SKM-1 treated with dmso at 0.1 percent for 144 hours (cell line): ENCODE measurements around the gene GRK1.
"Not testable (repeated sequence)": the region's sequence is repeated elsewhere in the genome, so short reads cannot be mapped to it uniquely, and the experiment has no call there.

Experiments used
- DNase-seq: peaks from one replicate; lab custom pipeline; 2025; ENCODE audit not compliant: unreplicated experiment; lab: John Stamatoyannopoulos, UW

The GRK1 gene

GRCh38 chr13:113666951-113667701 is at the start of gene GRK1:
GRK1 (plus strand) TSS chr13:113667219; CDS start chr13:113667387, 168 bp downstream.
- DNase-seq, result no peak

- no peak for DNase-seq
These were observed 49.1 kb upstream of the GRK1 start for GRCh38 chr13:113617961-113618360.

GRCh38 chr13:113618455-113618854 is 48.6 kb upstream of the GRK1 start:
- DNase-seq, result no peak

DNA sequence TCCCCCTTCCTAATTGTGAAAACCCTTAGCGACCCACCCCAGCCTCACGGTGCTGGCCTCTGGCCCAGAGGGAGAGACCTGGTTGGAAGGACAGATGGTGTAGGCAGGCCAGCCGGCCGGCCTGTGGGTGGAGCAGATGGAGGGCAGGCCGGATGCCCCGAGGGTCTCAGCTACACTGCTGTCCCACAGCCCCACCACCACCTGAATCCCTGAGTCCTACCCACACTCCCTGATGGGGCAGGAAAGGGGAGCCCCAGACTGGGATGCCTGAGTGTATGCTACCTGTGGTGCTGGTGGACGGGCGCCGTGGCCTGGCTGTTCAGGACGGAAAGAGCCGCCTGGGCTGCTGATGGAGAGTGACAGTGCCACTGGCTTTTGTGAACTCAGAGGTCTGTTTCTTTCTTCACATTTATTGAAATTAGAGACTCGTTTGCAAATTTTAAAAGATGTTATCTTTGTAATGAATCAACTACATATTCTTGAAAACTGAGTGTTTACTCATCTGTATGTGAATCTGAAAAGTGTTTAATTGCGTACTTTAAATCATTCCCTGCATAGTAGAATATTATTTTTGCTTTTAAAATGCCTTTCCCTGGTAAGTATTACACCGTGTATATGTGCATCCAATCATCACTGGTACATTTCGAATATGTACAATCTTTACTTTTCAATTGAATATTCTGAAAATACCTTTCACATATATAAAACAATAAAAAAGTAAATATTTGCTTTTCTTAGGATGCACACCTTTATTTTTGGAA is 46.8 kb upstream of the GRK1 start:
- no peak for DNase-seq

GRCh38 chr13:113621046-113621445 is 46.0 kb upstream of the GRK1 start:
- no peak for DNase-seq

DNA sequence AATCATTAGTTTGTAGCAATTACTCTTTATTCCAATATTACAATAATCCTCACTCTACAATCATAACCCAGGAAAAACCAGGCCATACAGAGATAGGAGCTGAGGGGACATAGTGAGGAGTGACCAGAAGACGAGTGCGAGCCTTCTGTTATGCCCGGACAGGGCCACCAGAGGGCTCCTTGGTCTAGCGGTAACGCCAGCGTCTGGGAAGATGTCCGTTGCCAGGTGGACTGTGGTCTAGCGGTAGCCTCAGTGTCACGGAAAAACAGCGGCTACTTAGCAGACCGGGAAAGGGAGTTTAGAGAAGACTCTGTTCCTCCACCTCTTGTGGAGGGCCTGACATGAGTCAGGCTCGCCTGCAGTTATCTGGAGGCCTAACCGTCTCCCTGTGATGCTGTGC is 45.5 kb upstream of the GRK1 start:
- not testable (repeated sequence) for DNase-seq

DNA sequence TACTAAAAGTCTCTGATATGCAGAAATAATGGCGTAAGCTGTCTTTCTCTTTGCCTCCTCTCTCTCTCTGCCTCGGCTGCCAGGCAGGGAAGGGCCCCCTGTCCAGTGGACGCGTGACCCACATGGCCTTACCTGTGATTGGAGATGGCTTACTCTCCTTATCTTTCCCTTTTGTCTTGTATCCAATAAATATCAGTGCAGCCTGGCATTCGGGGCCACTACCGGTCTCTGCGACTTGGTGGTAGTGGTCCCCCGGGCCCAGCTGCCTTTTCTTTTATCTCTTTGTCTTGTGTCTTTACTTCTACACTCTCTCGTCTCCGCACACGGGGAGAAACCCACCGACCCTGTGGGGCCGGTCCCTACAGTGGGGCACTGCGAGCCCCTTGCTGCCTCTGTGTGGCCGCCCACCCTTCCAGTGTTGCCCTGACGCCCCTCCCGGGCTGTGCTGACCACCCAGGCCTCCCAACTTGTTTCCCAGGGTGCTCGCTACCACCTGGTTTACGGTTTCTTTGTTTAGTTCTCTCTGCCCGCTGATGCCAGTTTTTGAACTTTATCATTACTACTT is 45.0 kb upstream of the GRK1 start:
- not testable (repeated sequence) for DNase-seq

DNA sequence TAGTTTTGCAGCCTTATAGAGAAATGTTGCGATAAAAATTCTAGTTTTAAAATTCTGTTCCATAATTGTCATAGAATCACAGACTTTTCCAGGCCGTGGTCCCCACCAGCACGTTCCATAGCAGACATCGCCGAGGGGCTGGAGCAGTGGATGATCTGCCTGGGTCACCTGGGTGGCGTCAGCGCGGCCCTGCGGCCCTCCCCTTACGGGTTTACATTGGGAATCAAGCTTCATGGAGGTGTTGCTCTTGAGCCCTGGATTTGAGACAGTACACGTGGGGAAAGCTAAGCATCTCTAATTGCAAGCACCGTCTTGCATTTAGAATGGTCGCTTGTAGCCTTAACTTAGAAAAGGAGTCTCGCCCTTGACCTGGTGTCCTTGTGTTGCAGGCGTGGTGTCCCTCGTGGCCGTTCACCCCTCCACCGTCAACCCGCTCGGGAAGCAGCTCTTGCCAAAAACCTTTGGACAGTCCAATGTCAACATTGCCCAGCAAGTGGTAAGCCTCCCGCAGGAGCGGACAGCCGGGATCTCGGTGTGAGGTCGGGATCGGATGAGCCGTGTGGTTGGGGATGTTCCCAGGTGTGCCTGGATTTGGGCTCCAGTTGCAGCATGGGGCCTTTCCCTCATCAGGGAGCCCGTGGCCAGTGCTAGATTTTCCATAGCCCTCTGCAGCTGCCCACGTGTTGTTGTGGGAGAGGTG is 44.1 kb upstream of the GRK1 start:
- DNase-seq, result no peak

GRCh38 chr13:113623491-113624234 is 43.4 kb upstream of the GRK1 start:
- DNase-seq, result no peak

- DNase-seq, result no peak
These were observed 42.8 kb upstream of the GRK1 start for GRCh38 chr13:113624235-113624587.

DNA sequence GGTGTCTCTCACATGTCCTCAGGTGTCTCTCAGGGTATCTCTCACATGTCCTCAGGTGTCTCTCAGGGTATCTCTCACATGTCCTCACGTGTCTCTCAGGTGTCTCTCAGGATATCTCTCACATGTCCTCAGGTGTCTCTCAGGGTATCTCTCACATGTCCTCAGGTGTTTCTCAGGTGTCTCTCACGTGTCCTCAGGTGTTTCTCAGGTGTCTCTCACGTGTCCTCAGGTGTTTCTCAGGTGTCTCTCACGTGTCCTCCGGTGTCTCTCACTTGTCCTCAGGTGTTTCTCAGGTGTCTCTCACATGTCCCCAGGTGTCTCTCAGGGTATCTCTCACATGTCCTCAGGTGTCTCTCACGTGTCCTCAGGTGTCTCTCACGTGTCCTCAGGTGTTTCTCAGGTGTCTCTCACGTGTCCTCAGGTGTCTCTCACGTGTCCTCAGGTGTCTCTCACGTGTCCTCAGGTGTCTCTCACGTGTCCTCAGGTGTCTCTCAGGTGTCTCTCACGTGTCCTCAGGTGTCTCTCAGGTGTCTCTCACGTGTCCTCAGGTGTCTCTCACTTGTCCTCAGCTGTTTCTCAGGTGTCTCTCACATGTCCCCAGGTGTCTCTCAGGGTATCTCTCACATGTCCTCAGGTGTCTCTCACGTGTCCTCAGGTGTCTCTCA is 42.2 kb upstream of the GRK1 start:
- not testable (repeated sequence) for DNase-seq

- no peak for DNase-seq
These were observed 40.9 kb upstream of the GRK1 start for GRCh38 chr13:113625965-113626721.

DNA sequence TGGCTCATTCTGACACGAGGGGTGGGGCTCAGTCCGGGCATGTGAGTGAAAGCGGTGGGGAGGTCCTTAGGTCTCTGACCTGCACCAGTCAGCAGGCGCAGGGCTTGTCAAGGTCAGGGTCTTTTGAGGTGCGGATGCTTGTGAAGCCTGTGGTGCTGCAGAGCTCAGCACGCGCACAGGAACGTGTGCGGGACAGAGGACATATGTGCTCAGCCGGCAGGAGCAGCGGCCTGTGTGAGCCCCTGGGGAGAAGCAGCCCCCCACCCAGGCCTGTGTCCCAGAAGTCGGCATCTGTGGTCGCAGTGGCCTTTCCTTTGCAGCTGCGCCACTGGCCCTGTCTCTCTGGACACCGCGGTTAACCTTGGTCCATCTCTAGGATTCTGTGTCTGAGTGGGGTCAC is 39.9 kb upstream of the GRK1 start:
- DNase-seq, result no peak

DNA sequence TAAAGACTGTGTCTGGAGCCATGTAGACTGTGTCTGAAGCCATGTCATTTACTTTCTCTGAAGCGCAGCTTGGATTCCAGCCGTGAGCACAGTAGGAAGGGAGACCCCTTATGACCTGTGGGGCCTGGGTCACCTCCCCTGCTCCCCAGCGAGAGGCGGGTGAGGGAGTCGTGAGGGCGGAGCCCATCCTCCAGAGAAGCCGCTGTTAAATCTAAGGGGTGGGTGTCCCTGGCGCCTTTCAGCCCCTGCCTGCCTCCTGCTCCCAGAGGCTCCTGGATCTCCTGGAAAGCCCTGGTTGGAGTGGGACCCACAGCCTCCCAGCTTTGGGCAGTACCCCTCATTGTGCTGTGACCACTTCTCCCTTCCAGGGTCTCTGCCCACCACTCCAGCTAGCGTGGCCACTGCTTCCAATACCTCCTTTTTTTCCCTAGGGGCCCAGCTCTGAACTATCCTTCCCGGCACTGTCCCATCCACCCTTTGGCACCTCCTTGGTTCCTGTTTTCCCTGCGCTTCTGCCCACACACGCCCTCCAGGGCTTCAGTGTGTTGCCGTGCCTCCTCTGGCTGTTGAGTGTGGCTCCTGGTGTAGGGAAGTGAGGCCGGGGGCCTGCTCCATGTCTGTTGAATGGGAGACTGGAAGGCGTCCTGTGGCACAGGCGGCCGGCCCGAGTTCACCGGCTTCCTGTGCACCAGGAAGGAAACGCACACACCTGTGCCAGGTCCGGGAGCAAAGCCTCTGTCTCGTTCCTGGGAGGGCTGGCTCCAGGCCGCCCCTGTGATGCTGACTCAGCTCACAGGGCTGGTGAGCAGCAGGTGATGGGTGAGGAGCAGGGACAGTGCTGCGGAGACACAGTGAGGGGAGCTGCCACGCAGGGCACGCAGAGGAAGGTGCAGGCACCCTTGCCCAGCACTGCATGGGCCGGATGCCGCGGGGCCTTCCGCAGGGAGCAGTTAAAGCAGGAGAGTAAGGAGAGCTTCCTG is 38.4 kb upstream of the GRK1 start:
- no peak for DNase-seq

DNA sequence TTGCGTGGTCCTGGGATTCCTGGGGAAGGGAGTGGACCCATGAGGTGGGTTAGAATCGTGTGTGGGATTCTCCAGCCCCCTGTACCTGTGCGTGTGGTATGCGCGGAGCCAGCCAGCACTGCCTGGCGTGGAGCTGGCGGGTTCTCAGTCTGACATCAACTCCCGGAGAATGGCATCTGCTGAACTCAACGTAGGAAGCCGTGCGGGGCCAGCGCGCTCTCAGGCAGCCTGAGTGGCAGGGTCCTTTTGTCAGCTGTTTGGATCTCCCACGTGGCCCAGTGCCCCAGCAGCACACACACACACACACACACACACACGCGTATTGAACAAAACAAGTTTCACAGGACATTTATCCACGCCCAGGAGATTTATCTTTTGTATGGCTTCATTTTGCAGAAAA is 37.2 kb upstream of the GRK1 start:
- no peak for DNase-seq

DNA sequence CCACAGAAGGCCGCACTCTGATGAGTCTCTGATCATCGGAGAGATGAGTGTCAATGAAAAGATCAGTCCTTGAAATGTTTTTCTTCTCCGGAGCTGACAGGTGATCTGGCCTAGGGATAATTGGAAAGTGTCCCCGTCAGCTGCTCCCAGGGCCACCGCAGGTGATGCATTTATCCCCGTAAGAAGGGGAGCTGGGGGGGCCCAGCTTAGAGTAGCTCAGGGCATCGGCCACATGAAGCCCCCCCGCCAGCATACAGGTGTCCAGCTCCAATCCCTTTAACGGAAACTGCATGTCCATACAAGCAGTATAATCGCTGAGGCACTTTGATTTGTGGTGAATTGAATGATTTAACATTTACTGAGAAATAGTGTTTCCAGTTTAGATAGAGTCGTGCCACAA is 36.7 kb upstream of the GRK1 start:
- DNase-seq, result no peak

- no peak for DNase-seq
These were observed 36.2 kb upstream of the GRK1 start for GRCh38 chr13:113630804-113631203.

DNA sequence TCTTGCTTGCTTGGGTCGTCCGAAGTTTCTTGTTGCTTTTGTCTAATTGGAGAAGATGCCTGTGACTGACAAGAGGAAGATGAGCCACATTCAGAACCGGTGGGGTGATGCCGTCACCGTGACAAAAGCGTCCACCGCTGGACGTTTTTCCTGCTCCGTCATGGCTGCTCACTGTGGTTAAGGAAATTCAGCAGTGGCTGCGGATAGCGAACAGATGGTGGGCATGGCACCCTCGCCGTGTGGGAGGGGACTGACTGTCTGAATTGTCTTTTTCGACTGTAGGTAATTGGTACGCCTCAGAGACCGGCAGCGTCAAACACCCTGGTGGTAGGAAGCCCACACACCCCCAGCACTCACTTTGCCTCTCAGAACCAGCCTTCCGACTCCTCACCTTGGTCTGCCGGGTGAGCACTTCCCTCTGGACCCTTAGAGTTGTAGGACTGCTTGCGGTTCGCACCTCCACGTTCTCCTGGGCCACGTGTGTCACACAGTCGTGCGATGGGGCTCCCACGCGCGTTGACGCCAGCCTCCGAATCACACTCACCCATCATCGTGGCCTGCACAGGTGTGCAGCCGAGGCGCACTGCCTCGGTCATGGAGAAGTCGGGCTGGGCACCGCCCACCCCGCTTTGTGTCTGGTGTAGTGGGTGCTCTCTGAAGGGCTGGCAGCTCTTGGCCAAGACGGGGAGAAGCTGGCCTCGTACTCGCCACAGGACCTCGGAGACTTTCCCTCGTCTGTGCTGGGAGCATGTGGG is 35.5 kb upstream of the GRK1 start:
- DNase-seq, result no peak
